Erythroblast (primary cell): ENCODE data around the gene SYPL1.

Source experiments
- GATA1 ChIP-seq: IDR thresholded peaks from 2 replicates; pipeline ENCODE4 v1.6.1; 2011; ENCODE audit warnings: low read depth, mild to moderate bottlenecking, control low read depth, low read length, moderate library complexity
- POLR2A ChIP-seq: IDR thresholded peaks from 2 replicates; pipeline ENCODE4 v1.6.1; 2011; ENCODE audit warnings: mild to moderate bottlenecking, low read length

DNA sequence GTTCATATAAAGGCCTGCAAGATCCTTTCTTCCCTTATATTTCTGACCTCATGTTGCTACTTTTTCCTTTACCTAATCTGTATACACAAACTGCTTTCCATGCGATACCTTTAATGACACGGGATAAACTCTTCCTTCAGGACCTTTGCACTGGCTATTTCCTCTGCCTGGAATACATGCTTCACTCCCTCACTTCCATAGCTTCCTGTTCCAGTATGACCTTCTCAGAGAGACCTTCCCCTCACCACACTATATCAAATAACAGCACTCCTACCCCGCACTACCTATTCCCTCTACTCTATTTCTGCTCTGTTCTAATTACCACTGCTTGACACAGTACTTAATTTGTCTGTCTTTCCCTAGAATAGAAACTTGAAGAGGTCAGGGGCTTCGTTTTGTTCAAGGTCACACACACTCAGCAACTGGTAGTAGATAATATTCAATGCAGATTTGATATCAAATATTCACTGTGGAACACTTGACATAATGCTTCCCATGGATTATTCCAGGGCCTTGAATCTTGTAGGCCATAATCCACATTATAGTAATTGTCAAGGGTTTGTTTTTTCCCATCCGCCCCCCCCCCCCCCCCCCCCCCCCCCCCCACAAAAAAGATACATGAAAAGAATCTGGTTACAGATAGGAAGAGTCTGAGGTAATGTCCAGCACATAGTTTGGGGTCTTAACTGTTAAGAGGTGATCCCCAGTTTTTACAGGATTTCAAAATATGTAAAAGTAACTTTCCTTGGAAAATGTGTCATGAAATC lies 11.1 kb downstream of the SYPL1 start:
- TF ChIP-seq POLR2A, result no peak
- TF ChIP-seq GATA1, result no peak
